Fibroblast of lung (primary cell): ENCODE data around the gene CDH4. TPM values are rescaled to one million over a fixed set of nuclear protein-coding genes. Genes with fewer than 3 reads are reported as not detected.

Experiments used
- DNase-seq, 2 donors: peaks; one replicate each; pipeline versions ENCODE4 v3.0.0 to v3.0.0-alpha.2; 2010; ENCODE audit warnings: low read depth in 2 of 2
- H2AFZ ChIP-seq: 2 replicates; pipeline ENCODE4 v1.5.1; 2012; ENCODE audit warnings: low read length, control low read depth, inconsistent platforms
- H3K27ac ChIP-seq: 2 replicates; pipeline ENCODE4 v1.5.1; 2011; ENCODE audit warnings: low read length, control low read depth; ENCODE audit not compliant: insufficient read depth
- H3K27me3 ChIP-seq: 2 replicates; pipeline ENCODE4 v1.5.1; 2011; ENCODE audit warnings: mild to moderate bottlenecking, low read length; ENCODE audit not compliant: control insufficient read depth, insufficient read depth
- H3K36me3 ChIP-seq: 2 replicates; pipeline ENCODE4 v1.5.1; 2011; ENCODE audit warnings: low read length; ENCODE audit not compliant: control insufficient read depth, insufficient read depth
- H3K4me1 ChIP-seq: 2 replicates; pipeline ENCODE4 v1.5.1; 2011; ENCODE audit warnings: low read length; ENCODE audit not compliant: control insufficient read depth, insufficient read depth; ENCODE audit errors: extremely low read depth
- H3K4me2 ChIP-seq: 2 replicates; pipeline ENCODE4 v1.5.1; 2011; ENCODE audit warnings: low read length, control low read depth; ENCODE audit not compliant: insufficient read depth; ENCODE audit errors: extremely low read depth
- H3K4me3 ChIP-seq, 4 experiments: fragments of 200-600 bp in 1 of 4; sonication (generic) in 1 of 4; replicated peaks in 1 of 4; 2 replicates each; pipeline ENCODE4 v1.5.1; 2011 to 2016; ENCODE audit warnings: low read length in 4 of 4, low read depth in 3 of 4, mild to moderate bottlenecking in 3 of 4, control low read depth in 2 of 4, inconsistent platforms in 1 of 4, mixed read lengths in 1 of 4; ENCODE audit not compliant: insufficient read depth in 1 of 4; ENCODE audit errors: control extremely low read depth in 1 of 4
- H3K79me2 ChIP-seq: 2 replicates; pipeline ENCODE4 v1.5.1; 2012; ENCODE audit warnings: mild to moderate bottlenecking, low read length, inconsistent platforms; ENCODE audit not compliant: control insufficient read depth, insufficient read depth
- H3K9ac ChIP-seq: 2 replicates; pipeline ENCODE4 v1.5.1; 2011; ENCODE audit warnings: mild to moderate bottlenecking, low read length, control low read depth; ENCODE audit not compliant: insufficient read depth
- H3K9me3 ChIP-seq: 2 replicates; pipeline ENCODE4 v1.5.1; 2012; ENCODE audit warnings: low read depth, low read length; ENCODE audit not compliant: control insufficient read depth, insufficient read depth
- H4K20me1 ChIP-seq: 2 replicates; pipeline ENCODE4 v1.5.1; 2011; ENCODE audit warnings: low read length; ENCODE audit not compliant: control insufficient read depth, insufficient read depth; ENCODE audit errors: extremely low read depth
- CTCF ChIP-seq, 2 donors: IDR thresholded peaks in 1 of 2; conservative IDR thresholded peaks in 1 of 2; 1 replicate in 1 of 2; 2 replicates in 1 of 2; pipeline ENCODE4 v1.5.1; 2011 to 2012; ENCODE audit warnings: low read length in 2 of 2, control low read depth in 1 of 2, inconsistent platforms in 1 of 2, low read depth in 1 of 2, mild to moderate bottlenecking in 1 of 2
- EZH2 ChIP-seq: IDR thresholded peaks from 2 replicates; pipeline ENCODE4 v1.5.1; 2012; ENCODE audit warnings: low read length, control low read depth, mild to moderate bottlenecking; ENCODE audit errors: missing control alignments
- polyA plus RNA-seq, 2 donors: library from polyadenylated mRNA; depleted of rRNA in 1 of 2; stranded (reverse) in 1 of 2; unstranded in 1 of 2; fragments of >200 nt; gene quantifications; 2 replicates each; pipeline ENCODE4 v1.2.1, GENCODE V29; 2011 to 2012; ENCODE audit warnings: missing spikeins in 1 of 2
- total RNA-seq: library from RNA; depleted of rRNA; stranded (reverse); fragments of >200 nt; gene quantifications from 2 replicates; pipeline ENCODE4 v1.2.1, GENCODE V29; 2014

CDH4 gene
- total and polyA plus RNA-seq, 2 donors (not counting 1 experiment from before 2014, with no cell fraction given): 4.8 to 6.8 TPM

GRCh38 chr20:61603715-61604114 is 351.7 kb downstream of the CDH4 start:
- DNase-seq: no peak
- Histone ChIP-seq H3K36me3 (no peaks in the 10 kb centered on the region), H3K4me3 (no peak overlapping the region), H3K27me3 (no peaks in the 10 kb centered on the region), H4K20me1 (no peaks in the 10 kb centered on the region), H3K4me1 (no peaks in the 10 kb centered on the region), H3K9me3 (no peaks in the 10 kb centered on the region), H3K27ac (no peak overlapping the region), H3K79me2 (no peaks in the 10 kb centered on the region), H2AFZ (no peak overlapping the region), H3K4me2 (no peak overlapping the region), H3K9ac (no peak overlapping the region)
- no peak for TF ChIP-seq CTCF (conservative IDR thresholded peaks at IDR 0.05 in 1 of 2, IDR thresholded peaks at IDR 0.05 in 1 of 2; ENCODE audit: low read depth in 1 of 2, low read length in 2 of 2)
- no peak for TF ChIP-seq EZH2

- H3K79me2 ChIP-seq: no peaks in the 10 kb centered on the region
- DNase-seq: no peak
- H3K4me2 ChIP-seq: no peak overlapping the region
- H3K9me3 ChIP-seq: no peaks in the 10 kb centered on the region
- H3K9ac ChIP-seq: no peak overlapping the region
- H4K20me1 ChIP-seq: no peaks in the 10 kb centered on the region
- H2AFZ ChIP-seq: no peak overlapping the region
- no peaks in the 10 kb centered on the region for H3K27me3 ChIP-seq
- no peak overlapping the region for H3K4me3 ChIP-seq
- no peaks in the 10 kb centered on the region for H3K36me3 ChIP-seq
- H3K27ac ChIP-seq: no peak overlapping the region
- H3K4me1 ChIP-seq: no peaks in the 10 kb centered on the region
- TF ChIP-seq EZH2 (no peak), CTCF (conservative IDR thresholded peaks at IDR 0.05 in 1 of 2, IDR thresholded peaks at IDR 0.05 in 1 of 2; ENCODE audit: low read depth in 1 of 2, low read length in 2 of 2) (no peak)
Observed at GRCh38 chr20:61604549-61604948, 352.5 kb downstream of the CDH4 start.

GRCh38 chr20:61605283-61605682 is 353.2 kb downstream of the CDH4 start:
- no peak for TF ChIP-seq CTCF (conservative IDR thresholded peaks at IDR 0.05 in 1 of 2, IDR thresholded peaks at IDR 0.05 in 1 of 2; ENCODE audit: low read depth in 1 of 2, low read length in 2 of 2)
- TF ChIP-seq EZH2: no peak
- Histone ChIP-seq H3K9me3 (no peaks in the 10 kb centered on the region), H4K20me1 (no peaks in the 10 kb centered on the region), H3K4me3 (no peak overlapping the region), H3K4me1 (no peaks in the 10 kb centered on the region), H3K27ac (no peak overlapping the region), H3K4me2 (no peak overlapping the region), H3K36me3 (no peaks in the 10 kb centered on the region), H2AFZ (no peak overlapping the region), H3K27me3 (no peaks in the 10 kb centered on the region), H3K9ac (no peak overlapping the region), H3K79me2 (no peaks in the 10 kb centered on the region)
- DNase-seq: no peak
